GM19238 (cell line): Measurements from ENCODE around the gene MAP3K8.
"Not testable (repeated sequence)": the region's sequence is repeated elsewhere in the genome, so short reads cannot be mapped to it uniquely, and the experiment has no call there.

ENCODE experiments used
- DNase-seq: peaks from one replicate; pipeline ENCODE4 v3.0.0; 2011; ENCODE audit warnings: low spot score; ENCODE audit not compliant: insufficient read length

The MAP3K8 gene

GRCh38 chr10:30447125-30447799 lies 13.3 kb downstream of the MAP3K8 start:
- no peak for DNase-seq

- DNase-seq: no peak
These were observed 14.1 kb downstream of the MAP3K8 start for GRCh38 chr10:30448092-30448491.

GRCh38 chr10:30453764-30454527 lies 20.0 kb downstream of the MAP3K8 start:
- no peak for DNase-seq

- DNase-seq: no peak
These were observed 20.9 kb downstream of the MAP3K8 start for GRCh38 chr10:30454744-30455510.

GRCh38 chr10:30455816-30456215 lies 21.8 kb downstream of the MAP3K8 start:
- no peak for DNase-seq

GRCh38 chr10:30456266-30456665 lies 22.3 kb downstream of the MAP3K8 start:
- DNase-seq: no peak

GRCh38 chr10:30459283-30459682 lies 25.3 kb downstream of the MAP3K8 start:
- DNase-seq: no peak

- no peak for DNase-seq
These were observed 26.1 kb downstream of the MAP3K8 start for GRCh38 chr10:30460121-30460520.

GRCh38 chr10:30462513-30462912 lies 28.5 kb downstream of the MAP3K8 start:
- no peak for DNase-seq

- DNase-seq: no peak
These were observed 30.0 kb downstream of the MAP3K8 start for GRCh38 chr10:30463944-30464451.

GRCh38 chr10:30464675-30465074 lies 30.7 kb downstream of the MAP3K8 start:
- no peak for DNase-seq

GRCh38 chr10:30466445-30466844 lies 32.5 kb downstream of the MAP3K8 start:
- no peak for DNase-seq

- DNase-seq: peak; percentile 37
These were observed 33.8 kb downstream of the MAP3K8 start for GRCh38 chr10:30467651-30468338.

- DNase-seq: no peak
These were observed 38.6 kb downstream of the MAP3K8 start for GRCh38 chr10:30472414-30473155.

GRCh38 chr10:30475515-30475914 lies 41.5 kb downstream of the MAP3K8 start:
- DNase-seq: not testable (repeated sequence)

GRCh38 chr10:30476511-30477155 lies 42.6 kb downstream of the MAP3K8 start:
- no peak for DNase-seq

- not testable (repeated sequence) for DNase-seq
These were observed 45.5 kb downstream of the MAP3K8 start for GRCh38 chr10:30479513-30479912.

- no peak for DNase-seq
These were observed 47.6 kb downstream of the MAP3K8 start for GRCh38 chr10:30481603-30482002.

- DNase-seq: no peak
These were observed 54.3 kb downstream of the MAP3K8 start for GRCh38 chr10:30488316-30488715.

- DNase-seq: no peak
These were observed 55.4 kb downstream of the MAP3K8 start for GRCh38 chr10:30489346-30489745.
